ENCODE results near the gene PTPRH. TPM values are rescaled to one million over a fixed set of nuclear protein-coding genes. Genes with fewer than 3 reads are reported as not detected.
A peak's percentile ranks its signal among the peaks of the same experiment; 100 is the strongest.

The PTPRH gene
- total and polyA plus RNA-seq, 3 donors from 2014 or later: 1.6 to 11.3 (median 6.0) TPM

DNA sequence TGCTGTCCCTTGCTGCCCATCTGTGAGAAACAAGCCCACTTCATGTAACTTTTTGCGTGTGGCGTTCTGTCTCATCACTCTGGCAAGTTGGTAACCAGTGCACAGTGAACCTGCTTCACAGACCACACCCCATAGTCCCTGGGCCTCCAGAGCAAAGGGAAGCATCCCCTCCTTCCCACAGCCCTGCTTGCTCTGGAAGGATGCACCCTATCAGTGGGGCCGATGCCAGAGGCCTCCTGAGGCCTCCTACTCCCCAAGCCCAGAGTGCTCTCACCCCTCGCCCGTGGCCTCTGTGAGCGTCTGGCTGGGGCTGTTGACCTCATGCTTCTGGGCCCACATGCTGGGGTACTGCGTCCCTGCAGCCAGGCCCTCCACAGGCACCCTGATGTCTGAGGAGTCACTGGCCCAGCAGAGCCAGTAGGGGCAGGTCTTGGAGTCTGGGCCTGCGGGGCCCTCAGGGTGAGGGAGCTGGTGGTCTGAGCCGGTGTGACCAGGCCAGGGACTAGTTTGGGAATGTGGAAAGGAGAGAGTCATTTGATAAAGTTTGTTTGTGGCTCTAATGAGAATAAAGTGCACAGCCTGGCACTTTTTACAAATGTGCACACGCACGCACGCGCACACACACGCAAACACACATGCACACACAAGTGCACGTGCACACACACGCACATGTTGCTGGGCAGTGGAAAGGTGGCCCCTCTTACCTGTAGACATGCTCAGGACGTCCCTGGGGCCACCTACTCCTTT lies 14.2 kb upstream of the PTPRH start:
- intact Hi-C loops (cut with DNase I; ENCODE audit: low total_unique reads): no loop called here
- WGBS, 2 donors: 83 to 84% methylated on average over 15 to 17 of the region's 17 CpGs
- no peak overlapping the region for H3K27ac ChIP-seq
- H3K36me3 ChIP-seq (ENCODE audit: low read depth, missing control alignments): no peaks in the 10 kb centered on the region
- no peak for DNase-seq
- no peaks in the 10 kb centered on the region for H3K9me3 ChIP-seq
- no peaks in the 10 kb centered on the region for H3K4me1 ChIP-seq
- TF ChIP-seq POLR2A (IDR thresholded peaks at IDR 0.05): no peak
- TF ChIP-seq, protein P1, sequence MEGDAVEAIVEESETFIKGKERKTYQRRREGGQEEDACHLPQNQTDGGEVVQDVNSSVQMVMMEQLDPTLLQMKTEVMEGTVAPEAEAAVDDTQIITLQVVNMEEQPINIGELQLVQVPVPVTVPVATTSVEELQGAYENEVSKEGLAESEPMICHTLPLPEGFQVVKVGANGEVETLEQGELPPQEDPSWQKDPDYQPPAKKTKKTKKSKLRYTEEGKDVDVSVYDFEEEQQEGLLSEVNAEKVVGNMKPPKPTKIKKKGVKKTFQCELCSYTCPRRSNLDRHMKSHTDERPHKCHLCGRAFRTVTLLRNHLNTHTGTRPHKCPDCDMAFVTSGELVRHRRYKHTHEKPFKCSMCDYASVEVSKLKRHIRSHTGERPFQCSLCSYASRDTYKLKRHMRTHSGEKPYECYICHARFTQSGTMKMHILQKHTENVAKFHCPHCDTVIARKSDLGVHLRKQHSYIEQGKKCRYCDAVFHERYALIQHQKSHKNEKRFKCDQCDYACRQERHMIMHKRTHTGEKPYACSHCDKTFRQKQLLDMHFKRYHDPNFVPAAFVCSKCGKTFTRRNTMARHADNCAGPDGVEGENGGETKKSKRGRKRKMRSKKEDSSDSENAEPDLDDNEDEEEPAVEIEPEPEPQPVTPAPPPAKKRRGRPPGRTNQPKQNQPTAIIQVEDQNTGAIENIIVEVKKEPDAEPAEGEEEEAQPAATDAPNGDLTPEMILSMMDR (IDR thresholded peaks at IDR 0.05): no peak
- no peaks in the 10 kb centered on the region for H3K27me3 ChIP-seq
- no peak overlapping the region for H3K4me3 ChIP-seq

GRCh38 chr19:55220525-55220924 lies 11.2 kb upstream of the PTPRH start:
- no peak for TF ChIP-seq POLR2A (IDR thresholded peaks at IDR 0.05)
- TF ChIP-seq, protein P1 (IDR thresholded peaks at IDR 0.05): no peak
- no peak overlapping the region for H3K4me3 ChIP-seq
- H3K27me3 ChIP-seq: no peaks in the 10 kb centered on the region
- H3K9me3 ChIP-seq: no peaks in the 10 kb centered on the region
- DNase-seq: no peak
- no peak overlapping the region for H3K27ac ChIP-seq
- H3K36me3 ChIP-seq (ENCODE audit: low read depth, missing control alignments): no peaks in the 10 kb centered on the region
- intact Hi-C loops (cut with DNase I; ENCODE audit: low total_unique reads): no loop called here
- WGBS, 2 donors: 73 to 79% methylated on average over 9 of the region's 9 CpGs
- peaks cover 11% of the 10 kb centered on the region for H3K4me1 ChIP-seq

- Histone ChIP-seq H3K27me3 (no peaks in the 10 kb centered on the region), H3K36me3 (ENCODE audit: low read depth, missing control alignments) (no peaks in the 10 kb centered on the region), H3K9me3 (no peaks in the 10 kb centered on the region), H3K27ac (no peak overlapping the region), H3K4me1 (peaks cover 11% of the 10 kb centered on the region), H3K4me3 (peak overlapping the region in 1 of 2 donors; percentile 29)
- 4 to 5% methylated on average over 14 to 36 of the region's 36 CpGs for WGBS, 2 donors
- peak; percentile 83 for DNase-seq
- TF ChIP-seq, protein P1 (IDR thresholded peaks at IDR 0.05): no peak
- no peak for TF ChIP-seq POLR2A (IDR thresholded peaks at IDR 0.05)
- intact Hi-C loops (cut with DNase I; ENCODE audit: low total_unique reads): no loop called here
Observed at GRCh38 chr19:55216461-55217198, 7.3 kb upstream of the PTPRH start.

- intact Hi-C loops (cut with DNase I; ENCODE audit: low total_unique reads): no loop called here
- H3K36me3 ChIP-seq (ENCODE audit: low read depth, missing control alignments): no peaks in the 10 kb centered on the region
- TF ChIP-seq, protein P1 (IDR thresholded peaks at IDR 0.05): no peak
- no peak for TF ChIP-seq POLR2A (IDR thresholded peaks at IDR 0.05)
- H3K27ac ChIP-seq: no peak overlapping the region
- no peaks in the 10 kb centered on the region for H3K9me3 ChIP-seq
- H3K4me3 ChIP-seq: no peak overlapping the region
- WGBS, 2 donors: 72 to 76% methylated on average over 6 to 7 of the region's 7 CpGs
- H3K27me3 ChIP-seq: no peaks in the 10 kb centered on the region
- DNase-seq: no peak
- peaks cover 11% of the 10 kb centered on the region for H3K4me1 ChIP-seq
Observed at GRCh38 chr19:55213547-55213946, 4.2 kb upstream of the PTPRH start.

Data from testis (tissue), 3 donors.